RKO (cell line): ENCODE measurements around the gene AKT1S1.
"Not testable (repeated sequence)": the region's sequence is repeated elsewhere in the genome, so short reads cannot be mapped to it uniquely, and the experiment has no call there.

Experiments used
- DNase-seq: peaks from one replicate; pipeline ENCODE4 v3.0.0-alpha.2; 2016; ENCODE audit warnings: low spot score

Gene AKT1S1

DNA sequence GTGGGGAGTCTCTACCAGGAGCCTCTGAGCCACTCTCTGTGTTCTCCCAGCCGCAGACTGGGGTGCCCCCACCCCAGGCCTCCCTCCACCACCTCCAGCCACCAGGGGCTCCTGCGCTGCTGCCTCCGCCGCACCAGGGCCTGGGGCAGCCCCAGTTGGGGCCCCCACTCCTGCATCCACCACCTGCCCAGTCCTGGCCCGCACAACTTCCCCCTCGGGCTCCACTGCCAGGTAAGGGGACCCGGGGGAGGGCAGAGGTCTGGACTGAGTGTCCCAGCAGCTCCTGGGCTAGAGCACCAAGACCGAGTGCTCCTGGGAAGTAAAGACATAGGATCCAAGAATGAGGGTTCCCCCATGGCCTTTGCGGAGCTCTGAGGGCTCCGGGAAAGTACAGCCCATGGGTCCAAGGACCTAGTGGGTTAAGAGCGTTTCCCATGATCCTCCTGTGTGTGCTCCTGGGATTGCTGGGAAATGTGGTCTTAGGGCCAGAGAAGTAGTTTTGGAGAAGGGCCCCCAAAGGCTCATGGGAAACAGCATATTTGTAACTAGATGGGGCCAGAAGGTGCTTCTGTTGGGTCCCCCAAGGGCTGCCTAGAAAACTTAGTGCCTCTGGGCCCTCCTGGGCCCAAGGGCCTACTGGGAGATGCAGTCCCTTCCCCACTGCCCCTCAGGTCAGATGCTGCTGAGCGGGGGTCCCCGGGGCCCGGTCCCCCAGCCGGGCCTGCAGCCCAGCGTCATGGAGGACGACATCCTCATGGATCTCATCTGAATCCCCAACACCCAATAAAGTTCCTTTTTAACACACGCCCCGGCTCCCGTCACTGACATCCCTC, 40.8 kb downstream of the AKT1S1 start:
- DNase-seq, result no peak

DNA sequence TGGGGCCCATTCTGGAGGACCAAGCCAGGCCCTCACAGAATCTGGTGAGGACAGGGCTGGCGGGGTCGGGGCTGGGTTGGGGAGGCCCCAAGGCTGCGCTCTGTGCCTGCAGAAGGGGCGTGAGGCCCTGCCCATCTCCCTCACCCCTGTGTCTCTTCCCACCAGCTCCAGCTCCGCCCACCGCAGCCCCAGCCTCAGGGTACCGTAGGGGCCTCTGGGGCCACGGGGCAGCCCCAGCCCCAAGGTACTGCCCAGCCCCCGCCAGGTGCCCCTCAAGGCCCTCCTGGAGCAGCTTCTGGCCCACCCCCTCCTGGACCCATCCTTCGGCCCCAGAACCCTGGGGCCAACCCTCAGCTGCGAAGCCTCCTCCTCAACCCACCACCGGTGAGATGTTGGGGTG, 41.6 kb downstream of the AKT1S1 start:
- DNase-seq, result no peak

- no peak for DNase-seq
Observed at GRCh38 chr19:49833599-49833998, 43.6 kb downstream of the AKT1S1 start.

- no peak for DNase-seq
Observed at GRCh38 chr19:49832556-49832955, 44.6 kb downstream of the AKT1S1 start.

GRCh38 chr19:49831592-49831991, 45.6 kb downstream of the AKT1S1 start:
- DNase-seq, result no peak

- no peak for DNase-seq
Observed at GRCh38 chr19:49830766-49831165, 46.4 kb downstream of the AKT1S1 start.

- no peak for DNase-seq
Observed at GRCh38 chr19:49829721-49830120, 47.4 kb downstream of the AKT1S1 start.

- no peak for DNase-seq
Observed at GRCh38 chr19:49829200-49829599, 48.0 kb downstream of the AKT1S1 start.

DNA sequence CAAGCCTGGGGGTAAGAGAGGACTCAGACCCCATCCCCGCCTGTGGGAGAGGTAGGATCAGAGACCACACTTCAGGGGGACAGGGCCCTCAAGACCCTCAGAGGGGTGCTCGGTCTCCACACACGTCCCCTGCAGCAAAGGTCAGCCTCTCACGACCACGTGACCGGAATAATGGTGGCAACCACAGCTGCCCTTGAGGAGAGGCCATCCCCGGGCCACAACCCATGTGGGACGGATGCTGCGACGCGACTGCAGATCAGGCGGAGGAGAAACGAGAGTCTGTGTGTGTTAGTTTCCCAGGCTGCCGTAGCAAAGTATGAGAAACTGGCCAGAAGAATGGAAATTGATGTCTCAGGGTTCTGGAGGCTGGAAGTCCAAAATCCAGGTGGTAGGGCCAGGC, 50.1 kb downstream of the AKT1S1 start:
- DNase-seq, result no peak

- DNase-seq, result no peak
Observed at GRCh38 chr19:49824662-49825061, 52.5 kb downstream of the AKT1S1 start.

DNA sequence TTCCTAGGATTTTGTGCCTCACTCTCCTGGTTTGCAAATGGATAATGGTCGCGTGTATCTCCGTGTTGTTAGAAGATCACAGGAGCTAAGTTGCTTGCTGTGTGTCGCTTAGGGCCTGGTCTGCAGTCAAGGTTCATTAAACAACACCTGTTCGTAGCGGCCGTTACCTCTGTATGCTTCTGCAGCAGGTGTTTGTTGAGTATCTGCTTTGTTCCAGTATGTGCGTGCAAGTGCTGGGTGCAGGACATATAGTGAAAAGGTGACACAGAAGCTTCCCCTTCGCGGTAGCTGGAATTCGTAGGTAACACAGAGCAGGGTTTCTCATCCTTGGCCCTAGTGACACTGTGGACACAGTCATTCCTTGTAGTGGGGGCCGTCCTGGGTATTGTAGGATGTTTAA, 53.7 kb downstream of the AKT1S1 start:
- no peak for DNase-seq

DNA sequence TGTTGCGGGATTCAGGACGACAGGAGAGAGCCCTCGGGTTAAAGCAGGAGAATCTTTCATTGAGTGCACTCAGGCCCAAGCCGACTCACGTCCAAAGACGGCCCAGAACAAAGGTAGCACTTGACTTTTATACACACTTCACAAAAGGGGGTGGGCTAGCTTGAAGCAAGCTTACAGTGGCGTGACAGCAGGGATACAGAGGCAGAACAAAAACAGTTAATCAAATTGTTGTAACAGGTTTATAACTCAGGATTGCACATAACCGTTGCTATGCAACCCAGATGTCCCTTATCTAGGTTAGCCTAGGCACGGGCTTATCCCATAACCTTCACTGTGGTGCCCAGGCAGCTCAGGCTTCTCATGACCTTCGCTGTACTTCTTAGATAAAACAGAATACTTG, 57.0 kb downstream of the AKT1S1 start:
- DNase-seq, result no peak

- not testable (repeated sequence) for DNase-seq
Observed at GRCh38 chr19:49819452-49820115, 57.6 kb downstream of the AKT1S1 start.
